HG02610 (cell line): ENCODE measurements around the gene NR2F1.

Experiments used
- ATAC-seq: cut with Tn5 transposase; IDR thresholded peaks from one replicate; pipeline ENCODE4 v1.9.1; 2021; ENCODE audit warnings: mild to moderate bottlenecking, moderate library complexity; ENCODE audit not compliant: unreplicated experiment

NR2F1 gene

GRCh38 chr5:93635991-93636390 lies 53.0 kb downstream of the NR2F1 start:
- no peak for ATAC-seq

GRCh38 chr5:93636837-93637236 lies 53.8 kb downstream of the NR2F1 start:
- no peak for ATAC-seq

- ATAC-seq = no peak
Observed at GRCh38 chr5:93637697-93638096, 54.7 kb downstream of the NR2F1 start.

GRCh38 chr5:93642526-93642925 lies 59.5 kb downstream of the NR2F1 start:
- ATAC-seq = no peak
